Astrocyte (in vitro differentiated cells and primary cell): ENCODE data around the gene UTP4. TPM values are rescaled to one million over a fixed set of nuclear protein-coding genes. Genes with fewer than 3 reads are reported as not detected.
A peak's percentile ranks its signal among the peaks of the same experiment; 100 is the strongest.

Experiments used
- DNase-seq: peaks from one replicate; pipeline ENCODE4 v3.0.0-alpha.2; 2010; ENCODE audit warnings: low read depth
- FAIRE-seq: peaks from 2 replicates; lab custom pipeline; 2011; peaks lifted over from hg19 to GRCh38; lab: Jason Lieb, UNC
- H2AFZ ChIP-seq: 2 replicates; pipeline ENCODE4 v1.6.0; 2012; ENCODE audit warnings: low read depth, low read length, inconsistent platforms
- H3K27ac ChIP-seq: 2 replicates; pipeline ENCODE4 v1.5.1; 2011; ENCODE audit warnings: low read depth, low read length, inconsistent platforms
- H3K27me3 ChIP-seq: 2 replicates; pipeline ENCODE4 v1.6.0; 2011; ENCODE audit warnings: low read length, inconsistent platforms; ENCODE audit not compliant: insufficient read depth
- H3K36me3 ChIP-seq: 2 replicates; pipeline ENCODE4 v1.5.1; 2011; ENCODE audit warnings: low read length, inconsistent platforms; ENCODE audit not compliant: insufficient read depth
- H3K4me1 ChIP-seq: 2 replicates; pipeline ENCODE4 v1.5.1; 2011; ENCODE audit warnings: low read length, inconsistent platforms; ENCODE audit not compliant: insufficient read depth
- H3K4me2 ChIP-seq: 2 replicates; pipeline ENCODE4 v1.6.0; 2012; ENCODE audit warnings: low read length, inconsistent platforms
- H3K4me3 ChIP-seq: 2 replicates; pipeline ENCODE4 v1.5.1; 2011; ENCODE audit warnings: low read depth, mild to moderate bottlenecking, low read length, inconsistent platforms; ENCODE audit not compliant: insufficient read depth
- H3K79me2 ChIP-seq: 2 replicates; pipeline ENCODE4 v1.6.0; 2012; ENCODE audit warnings: mild to moderate bottlenecking, low read length, inconsistent platforms; ENCODE audit not compliant: insufficient read depth
- H3K9ac ChIP-seq: 2 replicates; pipeline ENCODE4 v1.6.0; 2012; ENCODE audit warnings: mild to moderate bottlenecking, low read length, inconsistent platforms
- H3K9me3 ChIP-seq: 2 replicates; pipeline ENCODE4 v1.5.1; 2012; ENCODE audit warnings: low read depth, mild to moderate bottlenecking, low read length, inconsistent platforms; ENCODE audit not compliant: insufficient read depth
- H4K20me1 ChIP-seq: 2 replicates; pipeline ENCODE4 v1.6.0; 2012; ENCODE audit warnings: low read length, inconsistent platforms; ENCODE audit not compliant: insufficient read depth
- H3K27ac Mint-ChIP-seq: one replicate; pipeline ENCODE4 v1.8.0; 2021; ENCODE audit warnings: mild to moderate bottlenecking, mixed read lengths; ENCODE audit not compliant: unreplicated experiment
- H3K27me3 Mint-ChIP-seq: one replicate; pipeline ENCODE4 v1.8.0; 2021; ENCODE audit warnings: low read depth, mixed read lengths; ENCODE audit not compliant: unreplicated experiment
- H3K36me3 Mint-ChIP-seq: one replicate; pipeline ENCODE4 v1.8.0; 2021; ENCODE audit warnings: low read depth, mixed read lengths; ENCODE audit not compliant: unreplicated experiment
- H3K4me1 Mint-ChIP-seq: one replicate; pipeline ENCODE4 v1.8.0; 2021; ENCODE audit warnings: low read depth, mixed read lengths; ENCODE audit not compliant: unreplicated experiment
- H3K4me3 Mint-ChIP-seq: one replicate; pipeline ENCODE4 v1.8.0; 2021; ENCODE audit warnings: mild to moderate bottlenecking, moderate library complexity, mixed read lengths; ENCODE audit not compliant: unreplicated experiment
- H3K9me3 Mint-ChIP-seq: one replicate; pipeline ENCODE4 v1.8.0; 2021; ENCODE audit warnings: mild to moderate bottlenecking, mixed read lengths; ENCODE audit not compliant: unreplicated experiment
- CTCF ChIP-seq: IDR thresholded peaks from 2 replicates; pipeline ENCODE4 v1.5.1; 2011; ENCODE audit warnings: low read depth, mild to moderate bottlenecking, inconsistent platforms, low read length, moderate library complexity; ENCODE audit not compliant: insufficient read depth
- EZH2 ChIP-seq: IDR thresholded peaks from 2 replicates; pipeline ENCODE4 v1.6.1; 2012; ENCODE audit warnings: mild to moderate bottlenecking, low read length, inconsistent platforms; ENCODE audit not compliant: insufficient read depth
- total RNA-seq: library from RNA; stranded (reverse); gene quantifications from 2 replicates; pipeline ENCODE4 v1.2.1, GENCODE V29; 2021

UTP4 gene
- total RNA-seq, 1 donor from 2014 or later, result 69.4 TPM

- DNase-seq (peak; percentile 74), FAIRE-seq (no peak)
- no peaks in the 10 kb centered on the region for H3K9me3 ChIP-seq
- peak overlapping the region; percentile 36 for H3K9ac ChIP-seq
- H3K4me3 Mint-ChIP-seq, result no peak overlapping the region
- peak overlapping the region; percentile 74 for H3K4me2 ChIP-seq
- no peak for TF ChIP-seq CTCF
- H4K20me1 ChIP-seq, result peaks cover 6% of the 10 kb centered on the region
- peak overlapping the region; percentile 76 for H3K27ac ChIP-seq
- H3K4me1 ChIP-seq, result peaks cover 34% of the 10 kb centered on the region
- H3K27me3 Mint-ChIP-seq, result no peaks in the 10 kb centered on the region
- H3K4me3 ChIP-seq, result peak overlapping the region; percentile 19
- H3K36me3 Mint-ChIP-seq, result peaks cover 11% of the 10 kb centered on the region
- H3K27me3 ChIP-seq, result no peaks in the 10 kb centered on the region
- H3K4me1 Mint-ChIP-seq, result peaks cover 34% of the 10 kb centered on the region
- H3K9me3 Mint-ChIP-seq, result no peaks in the 10 kb centered on the region
- H3K79me2 ChIP-seq, result no peaks in the 10 kb centered on the region
- peak overlapping the region; percentile 64 for H3K27ac Mint-ChIP-seq
- no peak overlapping the region for H2AFZ ChIP-seq
- H3K36me3 ChIP-seq, result peaks cover 31% of the 10 kb centered on the region
Observed at GRCh38 chr16:69166221-69166833, 33.9 kb downstream of the UTP4 start.

GRCh38 chr16:69166946-69167930 lies 34.8 kb downstream of the UTP4 start:
- no peak for TF ChIP-seq CTCF
- TF ChIP-seq EZH2, result no peak
- peak overlapping the region; percentile 76 for H3K27ac ChIP-seq
- Mint-ChIP-seq H3K9me3 (no peaks in the 10 kb centered on the region), H3K36me3 (peaks cover 11% of the 10 kb centered on the region), H3K4me1 (peaks cover 44% of the 10 kb centered on the region), H3K27me3 (no peaks in the 10 kb centered on the region), H3K4me3 (peak overlapping the region; percentile 15), H3K27ac (no peak overlapping the region)
- H3K4me2 ChIP-seq, result peak overlapping the region; percentile 74
- H4K20me1 ChIP-seq, result peaks cover 6% of the 10 kb centered on the region
- peak; percentile 65 for DNase-seq
- no peaks in the 10 kb centered on the region for H3K27me3 ChIP-seq
- H2AFZ ChIP-seq, result no peak overlapping the region
- no peaks in the 10 kb centered on the region for H3K9me3 ChIP-seq
- no peaks in the 10 kb centered on the region for H3K79me2 ChIP-seq
- peaks cover 34% of the 10 kb centered on the region for H3K4me1 ChIP-seq
- no peak for FAIRE-seq
- peaks cover 27% of the 10 kb centered on the region for H3K36me3 ChIP-seq
- H3K9ac ChIP-seq, result peak overlapping the region; percentile 38
- peak overlapping the region; percentile 19 for H3K4me3 ChIP-seq
